Activated T-cell treated with anti-CD3 and anti-CD28 coated beads for 24 hours (primary cell): ENCODE data around the gene COTL1.
"Not testable (repeated sequence)": the region's sequence is repeated elsewhere in the genome, so short reads cannot be mapped to it uniquely, and the experiment has no call there.

ENCODE experiments used
- DNase-seq: peaks from one replicate; pipeline ENCODE4 v3.0.0-alpha.2; 2020; ENCODE audit warnings: low read depth

Gene COTL1

GRCh38 chr16:84528322-84528721 is 89.6 kb downstream of the COTL1 start:
- DNase-seq = no peak

- DNase-seq = no peak
These were observed 90.2 kb downstream of the COTL1 start for GRCh38 chr16:84527532-84528269.

- no peak for DNase-seq
These were observed 90.9 kb downstream of the COTL1 start for GRCh38 chr16:84526794-84527531.

GRCh38 chr16:84524941-84525581 is 92.8 kb downstream of the COTL1 start:
- not testable (repeated sequence) for DNase-seq

- no peak for DNase-seq
These were observed 93.4 kb downstream of the COTL1 start for GRCh38 chr16:84524346-84524920.

- no peak for DNase-seq
These were observed 96.4 kb downstream of the COTL1 start for GRCh38 chr16:84521497-84521770.

- DNase-seq = no peak
These were observed 97.0 kb downstream of the COTL1 start for GRCh38 chr16:84520725-84521496.

GRCh38 chr16:84519855-84520254 is 98.0 kb downstream of the COTL1 start:
- no peak for DNase-seq

GRCh38 chr16:84518804-84519341 is 99.0 kb downstream of the COTL1 start:
- DNase-seq = no peak

- DNase-seq = not testable (repeated sequence)
These were observed 99.7 kb downstream of the COTL1 start for GRCh38 chr16:84518220-84518619.

GRCh38 chr16:84517366-84517765 is 100.5 kb downstream of the COTL1 start:
- no peak for DNase-seq
